ENCODE measurements around the gene OTOGL.

DNA sequence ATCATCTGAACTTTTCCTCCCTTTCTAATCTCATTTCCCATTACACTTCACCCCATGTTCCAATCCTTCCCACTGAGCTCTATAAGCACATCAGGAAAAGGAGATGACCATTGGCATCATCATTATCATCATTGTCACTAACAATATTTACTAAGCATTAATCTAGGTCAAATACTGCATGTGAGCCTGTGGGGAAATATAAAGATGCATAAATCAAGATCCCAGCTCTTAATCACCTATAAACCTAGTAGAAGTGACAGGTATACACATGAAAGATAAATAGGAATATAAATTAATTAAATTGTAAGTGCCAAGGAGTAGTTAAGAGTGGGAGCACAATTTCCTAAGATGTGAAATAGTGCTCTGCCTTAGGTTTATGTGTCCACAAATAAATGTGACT, 100.6 kb downstream of the OTOGL start:
- TF ChIP-seq, protein P1, sequence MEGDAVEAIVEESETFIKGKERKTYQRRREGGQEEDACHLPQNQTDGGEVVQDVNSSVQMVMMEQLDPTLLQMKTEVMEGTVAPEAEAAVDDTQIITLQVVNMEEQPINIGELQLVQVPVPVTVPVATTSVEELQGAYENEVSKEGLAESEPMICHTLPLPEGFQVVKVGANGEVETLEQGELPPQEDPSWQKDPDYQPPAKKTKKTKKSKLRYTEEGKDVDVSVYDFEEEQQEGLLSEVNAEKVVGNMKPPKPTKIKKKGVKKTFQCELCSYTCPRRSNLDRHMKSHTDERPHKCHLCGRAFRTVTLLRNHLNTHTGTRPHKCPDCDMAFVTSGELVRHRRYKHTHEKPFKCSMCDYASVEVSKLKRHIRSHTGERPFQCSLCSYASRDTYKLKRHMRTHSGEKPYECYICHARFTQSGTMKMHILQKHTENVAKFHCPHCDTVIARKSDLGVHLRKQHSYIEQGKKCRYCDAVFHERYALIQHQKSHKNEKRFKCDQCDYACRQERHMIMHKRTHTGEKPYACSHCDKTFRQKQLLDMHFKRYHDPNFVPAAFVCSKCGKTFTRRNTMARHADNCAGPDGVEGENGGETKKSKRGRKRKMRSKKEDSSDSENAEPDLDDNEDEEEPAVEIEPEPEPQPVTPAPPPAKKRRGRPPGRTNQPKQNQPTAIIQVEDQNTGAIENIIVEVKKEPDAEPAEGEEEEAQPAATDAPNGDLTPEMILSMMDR (conservative IDR thresholded peaks at IDR 0.05; ENCODE audit: low read length) = no peak
- TF ChIP-seq EZH2phosphoT487 (IDR thresholded peaks at IDR 0.05; ENCODE audit: borderline replicate concordance) = no peak
